Ovary (tissue), 3 donors: ENCODE results near the gene LDLRAD4.

Experiments used
- CTCF ChIP-seq, 3 donors: fragments of 450-650 bp in 2 of 3; fragments of 200-600 bp in 1 of 3; IDR thresholded peaks; one replicate each; pipeline versions ENCODE4 v1.5.1 to v1.8.0; 2016 to 2022; ENCODE audit warnings: antibody characterized with exemption in 3 of 3, mild to moderate bottlenecking in 1 of 3
- POLR2A ChIP-seq: fragments of 450-650 bp; IDR thresholded peaks from one replicate; pipeline ENCODE4 v1.6.1; 2017; ENCODE audit warnings: antibody characterized with exemption, mild to moderate bottlenecking, moderate library complexity
- donor health status: DM: no; HTN: no; CAD: no.

DNA sequence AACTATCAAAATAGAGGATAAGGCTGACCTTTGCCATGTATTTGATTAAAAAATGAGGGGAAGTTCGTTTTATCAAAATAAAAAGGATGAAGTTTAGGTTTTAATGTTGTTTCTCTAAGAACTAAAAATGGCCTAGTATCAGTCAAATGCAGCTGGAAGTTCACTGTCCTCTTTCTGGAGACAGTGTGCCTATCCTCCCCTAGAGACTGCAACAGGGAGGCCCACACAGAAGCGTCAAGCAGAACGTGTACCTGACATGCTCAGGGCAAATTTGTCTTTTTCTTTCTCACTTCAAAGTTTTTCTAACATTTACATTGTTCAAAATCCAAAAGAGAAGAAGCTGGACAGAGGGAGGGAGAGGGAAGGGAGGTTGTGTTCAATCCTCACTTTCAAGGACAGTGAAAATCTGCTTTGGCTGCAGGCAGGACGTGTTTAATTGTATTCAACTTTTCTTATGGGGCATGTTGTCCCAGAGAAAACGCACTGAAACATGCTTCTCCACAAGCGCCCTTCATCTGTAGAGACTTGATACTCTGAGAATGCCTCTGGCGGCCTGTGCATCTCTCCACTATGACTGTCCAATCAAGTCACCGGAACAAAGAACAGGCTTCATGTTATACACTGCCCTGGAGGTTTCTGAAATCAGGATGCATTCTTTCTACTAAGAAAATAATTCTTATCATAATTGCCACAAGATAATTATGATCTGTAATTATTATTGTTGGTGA is 442.7 kb downstream of the LDLRAD4 start:
- TF ChIP-seq CTCF (IDR thresholded peaks at IDR 0.05) (no peak), POLR2A (no peak)
